CD4-positive, alpha-beta T cell treated with Interleukin-17A for 4 hours (primary cell): Measurements from ENCODE around the gene GSTM4.
A peak's percentile ranks its signal among the peaks of the same experiment; 100 is the strongest.

ENCODE experiments used
- DNase-seq: peaks from one replicate; pipeline ENCODE4 v3.0.0-alpha.2; 2020; ENCODE audit warnings: mixed read lengths

GSTM4 gene

DNA sequence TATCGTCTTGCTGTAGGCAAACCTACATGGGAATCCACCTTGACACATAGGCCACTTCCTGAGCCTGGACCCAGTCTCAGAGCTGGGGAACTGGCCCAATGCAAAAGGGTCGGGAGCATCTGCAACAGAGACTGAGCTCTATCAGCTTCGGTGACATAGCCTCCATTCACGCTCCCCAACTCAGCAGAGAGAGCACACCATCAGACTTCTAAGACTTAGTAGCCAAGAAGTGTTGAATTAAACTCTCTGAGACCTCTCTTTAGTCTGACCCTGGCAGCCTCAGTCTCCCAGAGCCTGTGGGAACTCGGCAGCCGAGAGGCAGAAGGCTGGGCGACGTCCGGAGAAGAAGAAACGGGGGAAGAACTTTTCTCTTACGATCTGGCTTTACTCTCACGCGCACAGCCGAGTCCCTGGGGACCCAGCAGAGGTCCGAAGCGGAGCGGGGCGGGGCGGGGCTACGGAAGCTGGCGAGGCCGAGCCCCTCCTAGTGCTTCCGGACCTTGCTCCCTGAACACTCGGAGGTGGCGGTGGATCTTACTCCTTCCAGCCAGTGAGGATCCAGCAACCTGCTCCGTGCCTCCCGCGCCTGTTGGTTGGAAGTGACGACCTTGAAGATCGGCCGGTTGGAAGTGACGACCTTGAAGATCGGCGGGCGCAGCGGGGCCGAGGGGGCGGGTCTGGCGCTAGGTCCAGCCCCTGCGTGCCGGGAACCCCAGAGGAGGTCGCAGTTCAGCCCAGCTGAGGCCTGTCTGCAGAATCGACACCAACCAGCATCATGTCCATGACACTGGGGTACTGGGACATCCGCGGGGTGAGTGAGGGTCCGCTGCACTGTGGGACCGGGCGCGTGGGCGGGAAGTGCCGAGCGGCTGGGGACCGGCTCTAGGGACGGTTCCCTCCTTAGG is at the start of gene GSTM4:
GSTM4 (plus strand) TSS at position 485 of the 905 bp plus-strand sequence; CDS start at position 776, 291 bp downstream.
- DNase-seq = peak; percentile 78

DNA sequence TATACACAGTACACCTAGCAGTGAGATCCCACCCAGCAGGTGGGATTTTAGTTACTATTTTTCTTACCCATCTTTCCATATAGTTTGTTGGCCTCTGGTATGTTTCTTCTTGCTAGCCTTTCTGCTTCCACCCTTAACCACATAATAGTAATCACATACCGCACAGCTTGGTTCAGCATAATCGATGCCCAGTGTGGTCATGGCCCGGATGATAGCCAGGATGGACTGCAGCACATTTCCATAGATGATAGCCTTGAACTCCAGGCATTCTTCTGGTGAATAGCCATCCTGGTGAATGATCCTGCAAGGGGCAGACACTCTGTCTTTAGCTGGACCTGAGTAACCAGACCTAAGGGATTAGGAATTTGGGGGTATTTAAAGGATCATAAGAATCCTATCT is 46.0 kb upstream of the GSTM4 start:
- no peak for DNase-seq

GRCh38 chr1:109610609-109611307 is 45.1 kb upstream of the GSTM4 start:
- DNase-seq = no peak

GRCh38 chr1:109611308-109611990 is 44.5 kb upstream of the GSTM4 start:
- no peak for DNase-seq

DNA sequence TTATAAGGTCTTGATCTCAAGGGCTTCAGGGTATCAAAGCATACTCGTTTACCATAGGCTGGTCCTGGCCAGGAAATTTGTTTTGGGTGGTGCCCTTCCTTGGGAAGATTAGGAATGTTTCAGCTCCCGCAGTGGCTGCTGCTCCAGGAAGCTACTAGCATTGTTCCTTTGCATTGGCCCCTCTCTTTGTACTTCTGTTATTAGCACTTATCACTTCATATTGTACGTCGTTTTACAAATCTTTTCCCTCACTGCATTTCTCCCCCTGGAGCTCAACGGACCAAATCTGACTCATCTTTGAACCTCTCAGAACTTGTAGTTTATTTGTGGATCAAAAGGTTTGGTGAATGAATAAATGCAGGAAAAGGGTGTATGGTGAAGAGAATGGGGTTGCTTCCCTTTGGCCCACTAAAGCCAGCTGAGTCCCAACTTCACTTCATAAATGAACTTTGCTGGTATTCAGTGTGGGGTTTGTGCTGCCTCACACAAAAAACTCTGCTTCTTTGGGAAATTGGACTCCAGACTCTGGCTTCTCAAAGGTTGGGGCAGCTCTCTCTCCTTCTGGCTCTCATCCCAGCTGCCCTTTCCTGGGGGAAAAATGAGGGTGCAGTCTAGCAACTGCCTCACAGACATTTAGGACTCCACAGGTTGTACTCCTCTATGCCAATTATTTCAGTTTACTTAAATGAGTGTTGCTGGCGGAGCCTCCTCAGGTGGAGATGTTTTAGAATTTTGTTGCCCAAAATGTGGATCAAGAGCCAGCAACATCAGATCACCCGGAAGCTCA is 42.3 kb upstream of the GSTM4 start:
- no peak for DNase-seq

DNA sequence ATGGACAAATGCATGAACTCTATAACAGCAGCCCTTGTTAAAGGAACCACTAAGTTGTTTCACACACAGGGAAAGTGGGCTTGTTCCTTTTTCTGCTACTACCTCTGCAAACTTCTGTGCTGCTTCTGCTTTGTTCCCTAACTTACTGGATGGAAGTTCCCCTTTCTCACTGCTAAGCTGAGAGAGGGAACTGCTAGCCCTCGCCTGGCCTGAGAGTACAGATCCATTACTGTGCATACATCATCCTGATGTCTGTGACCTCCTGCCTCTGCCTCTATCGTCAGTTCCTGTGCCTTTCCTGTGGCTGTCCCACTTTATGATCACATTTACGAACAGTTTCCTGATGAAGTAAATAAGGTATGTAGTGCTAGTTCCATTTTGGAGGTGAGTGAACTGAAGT is 40.0 kb upstream of the GSTM4 start:
- peak; percentile 29 for DNase-seq

DNA sequence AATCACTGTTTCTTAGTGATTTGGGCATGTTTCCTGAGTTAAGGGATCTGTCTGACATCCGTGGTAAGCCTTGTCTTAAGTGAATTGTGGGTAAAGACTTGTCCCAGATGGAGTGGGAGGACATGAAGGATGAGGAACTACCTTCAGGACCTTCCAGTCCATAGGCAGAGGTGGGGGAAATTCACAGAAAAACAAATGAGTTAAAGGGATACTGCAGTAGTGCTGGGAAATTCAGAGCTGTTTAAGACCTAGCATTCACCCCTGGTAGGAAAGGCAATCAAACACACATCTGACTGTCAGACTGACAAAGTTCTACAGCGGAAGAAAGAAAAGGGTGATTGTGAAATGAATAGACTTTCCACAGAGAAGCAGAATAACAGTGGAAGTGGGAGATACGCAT is 39.5 kb upstream of the GSTM4 start:
- DNase-seq = no peak

- peak; percentile 24 for DNase-seq
These were observed 38.6 kb upstream of the GSTM4 start for GRCh38 chr1:109617291-109617801.

GRCh38 chr1:109618661-109619575 is 37.0 kb upstream of the GSTM4 start:
- no peak for DNase-seq

- peak; percentile 78 for DNase-seq
These were observed 36.1 kb upstream of the GSTM4 start, which contains the start of the genes AMPD2 and GNAT2 for GRCh38 chr1:109619576-109620400. Gene AMPD2, plus strand, starts transcription at chr1:109619837. Its CDS starts 1,339 bp downstream, at chr1:109621176. Gene GNAT2, minus strand, starts transcription at chr1:109619616. Its CDS starts 6,746 bp downstream, at chr1:109612870.

DNA sequence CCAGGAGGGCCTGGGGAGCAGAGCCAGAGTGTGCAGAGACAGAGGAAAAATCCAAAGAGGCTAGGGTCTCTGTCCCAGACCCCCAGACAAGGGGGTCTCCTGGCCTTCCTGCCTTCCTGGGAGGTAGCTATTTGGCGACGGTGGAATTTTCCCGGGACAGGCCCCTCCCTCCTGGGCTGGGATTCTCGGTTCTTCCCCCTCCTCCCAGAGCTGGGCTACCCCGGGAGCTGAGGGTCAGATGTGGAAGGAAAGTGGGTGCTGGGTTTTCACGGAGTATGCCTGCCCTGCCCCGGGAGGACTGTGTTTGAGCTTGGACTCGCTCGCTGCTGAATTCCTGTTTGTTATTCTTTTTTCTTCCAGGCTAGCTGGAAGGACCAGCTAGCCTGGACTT is 35.5 kb upstream of the GSTM4 start:
- no peak for DNase-seq

DNA sequence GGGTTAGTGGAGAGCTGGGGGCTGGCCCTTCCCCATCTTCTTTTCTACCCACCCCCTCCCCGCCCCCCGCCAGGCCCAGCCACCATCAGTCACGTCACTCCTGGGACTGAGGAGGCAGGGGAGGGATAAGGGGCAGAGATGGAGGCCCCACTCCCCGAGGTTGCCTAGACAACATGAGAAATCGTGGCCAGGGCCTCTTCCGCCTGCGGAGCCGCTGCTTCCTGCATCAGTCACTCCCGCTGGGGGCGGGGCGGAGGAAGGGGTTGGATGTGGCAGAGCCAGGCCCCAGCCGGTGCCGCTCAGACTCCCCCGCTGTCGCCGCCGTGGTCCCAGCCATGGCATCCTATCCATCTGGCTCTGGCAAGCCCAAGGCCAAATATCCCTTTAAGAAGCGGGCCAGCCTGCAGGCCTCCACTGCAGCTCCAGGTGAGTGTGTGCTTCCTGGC is 35.0 kb upstream of the GSTM4 start:
- DNase-seq = peak; percentile 99

GRCh38 chr1:109621379-109622136 is 34.3 kb upstream of the GSTM4 start:
- peak; percentile 18 for DNase-seq

DNA sequence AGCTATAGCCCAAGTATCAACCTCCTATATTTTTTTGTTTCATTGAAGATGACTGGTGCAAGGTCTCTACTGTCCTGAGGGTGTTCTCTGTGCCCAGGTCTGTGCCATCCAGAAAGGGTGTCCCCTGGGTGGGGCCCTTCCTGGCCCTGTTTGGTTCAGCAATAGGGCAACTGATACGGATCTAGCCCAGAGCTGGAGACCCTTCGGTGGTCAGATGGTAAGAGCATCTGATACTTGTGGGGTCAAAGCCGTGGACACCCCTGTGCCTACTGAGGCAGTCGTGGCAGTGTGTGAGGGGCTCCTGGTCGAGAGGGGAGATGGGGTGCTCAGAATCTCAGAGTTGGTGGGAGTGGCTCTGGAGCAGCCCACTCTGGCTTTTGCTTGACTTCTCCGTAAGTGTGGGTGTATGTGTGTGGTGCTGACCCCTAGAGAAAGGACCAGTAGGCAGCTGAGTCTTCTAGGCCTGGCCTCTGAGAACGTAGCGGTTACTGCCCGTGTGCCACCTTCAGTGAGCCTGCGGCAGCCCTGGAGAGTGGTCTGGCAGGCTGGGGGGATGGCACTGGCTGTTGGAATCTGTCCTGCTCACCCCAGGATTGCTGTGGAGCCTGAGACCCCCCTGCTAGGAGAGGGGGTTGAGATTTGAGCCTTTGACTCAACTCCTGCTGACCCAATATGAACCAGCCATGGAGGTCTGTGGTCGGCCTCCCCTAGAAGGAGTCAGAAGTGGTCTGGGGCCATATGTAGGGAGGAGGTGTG is 33.6 kb upstream of the GSTM4 start:
- DNase-seq = no peak

GRCh38 chr1:109622895-109623294 is 33.0 kb upstream of the GSTM4 start:
- DNase-seq = no peak

GRCh38 chr1:109623601-109624161 is 32.2 kb upstream of the GSTM4 start:
- DNase-seq = peak; percentile 21

- peak; percentile 39 for DNase-seq
These were observed 31.5 kb upstream of the GSTM4 start for GRCh38 chr1:109624201-109625010.
